ENCODE data around the gene UCP1.

The UCP1 gene, protein sequence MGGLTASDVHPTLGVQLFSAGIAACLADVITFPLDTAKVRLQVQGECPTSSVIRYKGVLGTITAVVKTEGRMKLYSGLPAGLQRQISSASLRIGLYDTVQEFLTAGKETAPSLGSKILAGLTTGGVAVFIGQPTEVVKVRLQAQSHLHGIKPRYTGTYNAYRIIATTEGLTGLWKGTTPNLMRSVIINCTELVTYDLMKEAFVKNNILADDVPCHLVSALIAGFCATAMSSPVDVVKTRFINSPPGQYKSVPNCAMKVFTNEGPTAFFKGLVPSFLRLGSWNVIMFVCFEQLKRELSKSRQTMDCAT

DNA sequence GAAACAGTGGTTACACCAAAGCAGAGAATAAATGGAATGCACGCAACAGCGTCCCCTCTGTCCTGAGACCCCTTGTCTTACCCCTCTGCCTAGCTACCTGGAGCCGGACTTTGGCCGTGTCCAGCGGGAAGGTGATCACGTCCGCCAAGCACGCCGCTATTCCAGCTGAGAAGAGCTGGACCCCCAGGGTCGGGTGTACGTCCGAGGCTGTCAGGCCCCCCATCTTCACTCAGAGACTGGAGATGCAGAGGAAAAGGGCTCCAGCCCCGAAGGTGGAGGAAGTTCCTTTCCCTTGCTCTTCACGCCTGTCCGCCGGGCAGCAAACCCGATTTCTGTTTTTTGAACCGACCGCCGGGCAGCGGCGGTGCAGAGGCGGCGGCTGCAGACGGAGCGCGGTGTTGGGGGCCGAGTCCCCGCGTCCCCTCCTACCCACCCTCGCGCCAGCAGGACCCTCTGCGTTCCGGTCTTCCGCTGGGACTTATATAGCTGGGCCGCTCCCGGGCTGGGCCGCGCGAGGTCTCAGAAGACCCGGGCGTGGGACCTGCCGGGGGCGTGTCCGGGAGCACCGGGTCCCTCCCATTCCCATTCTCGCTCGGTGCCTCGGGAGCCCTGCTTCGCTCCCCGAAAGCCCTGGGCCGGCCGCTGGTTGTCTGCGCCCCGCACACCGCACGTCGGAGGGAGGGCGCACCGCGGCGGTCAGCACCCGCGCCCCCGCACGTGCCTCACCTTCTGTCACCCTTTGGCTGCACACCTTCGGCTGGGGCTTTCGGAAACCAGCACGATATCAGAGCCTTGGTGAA, at the start of gene UCP1:
UCP1 (minus strand) TSS at position 455 of the 800 bp plus-strand sequence; CDS start at position 223, 232 bp downstream.
- no peak for DNase-seq

DNA sequence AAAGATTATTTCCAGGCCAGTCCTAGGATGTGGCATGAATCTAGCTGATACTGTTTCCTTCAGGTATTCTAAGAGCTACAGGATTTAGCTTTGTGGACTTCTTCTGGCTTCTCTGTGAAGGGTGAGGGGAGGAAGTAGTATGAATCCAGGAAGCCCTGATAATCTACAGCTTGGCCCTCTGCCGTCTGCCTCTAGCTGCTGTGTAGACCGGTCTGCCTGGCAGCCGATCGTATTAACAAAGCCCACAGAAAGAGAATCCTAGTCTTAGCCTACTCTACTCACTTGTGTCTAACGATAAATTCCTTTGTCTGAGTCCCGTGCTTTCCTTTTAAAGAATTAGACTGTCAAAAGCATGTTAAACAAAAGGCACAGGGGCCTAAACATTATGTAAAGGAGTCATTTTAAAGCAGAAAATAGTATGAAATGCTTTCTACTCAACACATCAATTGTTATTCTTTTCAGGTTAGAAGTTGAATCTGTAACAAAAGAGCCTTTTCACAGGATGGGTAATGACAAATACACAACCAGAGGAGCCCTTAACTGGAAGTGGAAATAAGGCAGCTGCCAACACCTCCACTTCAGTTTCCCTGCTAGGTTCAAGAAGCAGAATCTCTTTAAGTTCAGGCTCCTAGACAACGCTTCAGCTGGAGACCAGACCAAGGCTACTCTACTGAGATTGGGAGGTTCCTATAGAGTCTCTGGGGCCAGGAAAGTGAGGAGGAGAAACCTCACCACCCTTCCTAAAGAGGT, 48.9 kb upstream of the UCP1 start:
- DNase-seq: no peak

DNA sequence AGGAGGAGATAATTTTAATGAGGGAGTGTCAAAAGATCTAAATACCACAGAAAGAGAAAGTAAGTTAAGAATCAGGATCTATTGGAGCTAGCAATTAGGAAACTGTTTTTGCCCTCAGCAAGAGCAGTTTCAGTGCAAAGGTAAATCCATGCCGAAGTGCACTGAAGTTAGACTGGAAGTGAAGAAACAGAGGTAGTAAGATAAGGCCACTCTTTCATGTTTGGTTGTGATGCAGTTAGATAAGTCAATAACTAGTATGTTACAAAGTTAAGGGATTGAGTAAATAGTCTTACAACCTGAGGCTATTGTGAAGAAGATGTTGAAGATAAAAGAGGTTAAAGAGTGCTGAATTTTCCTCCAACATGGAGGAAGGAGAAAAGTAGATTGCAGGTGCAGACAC, 46.7 kb upstream of the UCP1 start:
- DNase-seq: no peak

DNA sequence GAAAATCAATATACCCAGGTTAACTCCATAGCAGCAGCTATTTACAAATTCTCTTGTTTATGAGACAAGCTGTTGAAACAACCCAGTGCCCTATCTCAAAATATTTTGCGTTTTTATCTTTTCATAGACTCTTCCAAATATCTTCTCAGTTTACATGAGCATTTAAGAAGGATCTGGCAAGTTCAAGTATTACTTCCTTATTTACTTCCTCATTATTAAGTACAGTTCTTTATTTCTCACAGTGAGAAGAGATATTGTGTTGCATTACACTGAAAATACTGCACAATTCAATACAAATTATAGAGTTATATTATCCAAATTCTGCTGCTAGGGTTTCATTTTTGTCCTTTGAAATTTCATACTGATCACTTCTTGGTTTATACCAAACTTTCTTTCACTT, 43.6 kb upstream of the UCP1 start:
- DNase-seq: no peak

DNA sequence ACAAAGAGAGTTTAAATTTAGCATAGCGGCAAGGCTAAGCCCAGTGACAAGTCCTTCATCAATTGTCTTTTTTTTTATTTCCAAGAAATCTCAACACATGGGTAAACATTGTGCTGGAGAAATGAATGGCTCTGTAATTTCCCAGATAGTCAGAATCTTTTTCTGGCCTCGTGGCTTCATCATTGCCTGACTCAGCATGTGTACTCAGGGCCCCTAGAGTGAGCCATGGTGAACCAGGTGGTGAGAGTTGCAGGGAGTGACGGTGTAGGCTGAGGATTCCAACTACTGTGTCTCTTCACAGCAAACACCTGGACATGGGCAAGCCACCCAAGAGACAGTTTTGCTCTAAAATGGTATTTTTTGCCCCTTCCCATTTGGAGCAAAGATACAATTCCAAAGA, 43.1 kb upstream of the UCP1 start:
- DNase-seq: no peak

DNA sequence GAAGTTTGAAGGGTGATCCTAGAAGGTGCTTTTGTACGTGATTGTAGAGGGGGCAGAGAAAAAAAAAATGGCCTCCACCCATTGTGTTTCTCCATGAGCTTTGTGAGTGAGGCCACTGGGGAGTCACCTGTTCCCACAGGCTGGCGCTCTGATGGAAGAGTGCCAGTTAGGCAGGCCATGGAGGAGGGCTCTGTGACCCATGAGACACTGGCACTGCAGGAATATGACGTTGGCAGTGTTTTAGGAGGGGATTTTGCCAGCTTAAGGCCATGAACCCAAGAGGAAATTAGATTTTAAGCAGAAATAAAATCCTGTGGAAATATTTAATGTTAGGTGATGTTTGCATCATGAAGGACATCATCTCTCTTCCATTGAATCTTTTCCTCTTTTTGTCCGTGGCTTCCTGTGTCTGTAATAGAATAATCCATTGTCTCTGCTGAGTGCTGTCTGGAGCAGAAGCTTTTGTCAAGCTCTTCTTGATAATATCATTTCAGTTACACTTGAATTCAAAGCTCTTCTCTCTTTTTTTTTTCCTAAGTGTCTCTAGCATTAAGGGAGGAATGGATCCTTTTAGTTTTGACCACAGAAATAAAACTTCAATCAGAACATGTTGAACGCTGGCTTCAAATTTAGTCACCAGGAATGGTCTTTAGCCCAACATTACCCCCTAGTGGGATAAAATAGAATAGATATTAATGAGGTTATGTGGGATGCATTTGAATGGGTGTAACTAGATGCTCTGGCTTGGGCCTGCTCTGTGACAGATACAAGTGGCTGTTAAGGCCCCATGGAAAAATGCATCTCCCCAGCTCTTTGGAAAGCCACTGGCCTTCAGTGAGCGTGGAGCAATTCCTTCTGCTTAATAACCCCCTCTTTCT, 41.0 kb upstream of the UCP1 start:
- DNase-seq: peak; percentile 5

DNA sequence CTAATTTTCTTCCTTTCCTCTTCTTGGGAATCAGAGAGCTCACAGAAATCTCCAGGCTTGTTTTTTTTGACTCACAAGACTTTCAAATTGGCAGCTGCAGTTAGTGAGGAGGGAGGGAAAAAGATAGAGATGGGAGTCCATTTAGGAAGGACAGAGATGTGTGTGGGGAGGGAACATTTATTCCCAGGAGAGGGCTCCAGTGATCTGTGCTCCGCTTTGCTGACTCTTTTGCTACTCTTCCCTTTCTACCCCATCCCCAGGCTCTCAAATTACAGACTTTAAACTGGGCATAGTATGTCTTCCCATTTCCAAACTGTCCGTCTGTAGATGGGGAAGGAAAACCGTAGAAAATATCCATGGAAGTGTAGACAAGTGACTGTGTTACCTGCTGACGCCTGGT, 39.1 kb upstream of the UCP1 start:
- no peak for DNase-seq

DNA sequence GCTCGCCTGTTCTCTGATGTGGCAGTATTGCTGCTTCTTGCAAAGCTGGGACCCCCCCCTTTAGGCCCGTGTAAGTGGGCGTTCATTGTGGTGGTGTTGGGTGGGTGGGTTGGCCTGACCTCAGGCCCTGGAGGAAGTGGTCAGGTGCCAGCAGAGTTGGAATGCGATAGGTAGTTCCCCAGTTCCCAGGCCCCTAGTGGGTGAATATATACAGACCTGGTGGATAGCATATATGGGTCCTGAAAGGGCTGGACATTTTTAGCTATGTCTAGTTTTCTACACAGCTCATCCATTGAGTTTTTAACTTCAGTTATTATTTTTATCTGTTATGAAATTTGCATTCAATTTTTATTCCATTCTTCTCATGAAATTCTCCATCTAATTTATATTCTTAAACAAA, 35.8 kb upstream of the UCP1 start:
- no peak for DNase-seq

DNA sequence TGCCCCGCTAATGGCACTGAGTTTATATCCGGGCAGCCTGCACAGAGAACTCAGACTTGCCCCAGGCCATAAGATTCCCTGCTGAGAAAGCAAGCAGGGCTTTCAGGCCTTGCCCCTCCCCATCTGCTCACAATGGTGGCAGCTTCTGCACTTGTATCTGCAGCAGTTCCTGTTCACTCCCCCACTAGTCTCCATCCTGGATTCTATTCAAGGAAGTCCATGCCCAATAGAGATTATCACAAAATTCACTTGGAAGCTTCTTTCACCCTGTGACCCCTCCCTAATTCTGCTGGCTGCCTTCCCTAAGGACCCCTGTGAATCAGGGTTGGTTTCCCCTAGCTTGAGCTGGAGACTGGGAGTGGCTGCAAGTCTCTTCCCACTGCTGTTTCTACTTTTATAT, 34.5 kb upstream of the UCP1 start:
- DNase-seq: no peak

DNA sequence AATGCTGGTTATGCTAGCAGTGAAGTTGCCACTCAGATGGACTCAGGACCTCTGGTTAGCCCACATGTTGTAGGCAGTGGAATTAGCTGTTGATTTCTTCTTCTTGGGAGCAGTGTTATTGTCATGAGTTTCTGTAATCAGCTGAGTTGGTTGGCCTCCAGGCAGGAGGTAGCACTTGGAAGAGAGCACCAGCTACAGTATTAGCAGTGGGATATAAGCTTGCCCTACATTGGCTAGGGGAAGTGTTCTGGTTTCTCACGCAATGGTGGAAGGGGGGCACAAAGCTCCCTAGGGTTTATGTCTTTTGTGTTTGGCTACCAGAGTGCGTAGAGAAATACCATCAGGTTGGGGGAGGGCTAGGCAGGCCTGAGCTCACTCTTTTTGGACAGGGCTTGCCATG, 34.0 kb upstream of the UCP1 start:
- DNase-seq: no peak

DNA sequence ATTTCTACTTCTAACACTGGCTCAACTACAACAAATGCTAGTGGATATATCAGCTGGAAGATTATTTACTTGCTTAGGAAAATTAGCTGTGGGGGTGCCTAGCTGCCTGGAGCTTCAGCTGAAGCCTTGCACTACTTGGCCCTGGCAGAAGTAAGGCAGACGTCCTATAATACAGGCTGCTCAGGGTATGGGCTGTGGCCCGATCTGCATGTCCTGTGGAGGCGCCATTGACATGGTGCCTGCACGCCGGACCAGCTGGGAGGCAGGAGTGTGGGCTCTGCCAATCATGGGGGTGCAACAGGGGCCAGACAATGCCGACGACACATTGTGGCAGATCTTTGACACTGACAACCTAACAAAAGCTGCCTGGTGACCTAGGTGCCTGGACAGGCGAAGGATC, 31.6 kb upstream of the UCP1 start:
- DNase-seq: no peak

DNA sequence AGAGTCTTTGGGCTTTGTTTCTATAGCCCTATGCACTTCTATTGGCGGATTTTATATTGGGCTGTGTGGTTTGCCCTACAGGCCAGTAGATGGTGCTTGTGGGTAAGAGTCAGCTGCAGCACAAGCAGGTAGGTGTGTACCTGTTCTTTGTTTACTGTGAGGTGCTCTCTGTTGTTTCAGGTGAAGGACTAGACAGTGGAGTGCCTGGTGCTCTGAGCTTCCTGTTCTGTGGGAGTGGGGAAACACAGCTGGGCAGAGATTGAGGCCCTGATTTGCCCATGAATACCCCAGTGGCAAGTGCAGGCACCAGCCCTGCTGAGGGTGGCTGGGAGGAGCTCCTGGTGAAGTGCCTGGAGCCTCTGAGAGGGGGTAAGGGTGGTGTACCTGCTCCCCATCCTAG, 26.3 kb upstream of the UCP1 start:
- no peak for DNase-seq

DNA sequence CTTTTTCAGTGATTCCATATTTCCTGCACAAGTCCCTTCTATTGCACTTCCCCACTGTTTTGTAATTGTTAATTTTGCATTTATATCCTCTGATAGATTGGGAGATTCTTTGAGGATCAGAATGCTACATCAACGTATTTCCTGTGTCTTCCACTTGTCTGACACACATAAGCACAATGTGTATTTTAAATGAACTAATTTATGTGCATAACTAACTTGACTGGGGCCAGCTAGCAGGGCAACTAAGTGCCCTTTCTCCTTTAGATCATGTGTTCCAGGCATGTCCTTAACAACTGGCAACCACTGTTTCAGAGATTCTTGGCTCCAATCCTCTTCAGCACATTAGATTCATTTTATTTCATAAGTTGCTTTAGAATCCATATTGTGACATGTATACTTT, 15.7 kb upstream of the UCP1 start:
- DNase-seq: no peak

DNA sequence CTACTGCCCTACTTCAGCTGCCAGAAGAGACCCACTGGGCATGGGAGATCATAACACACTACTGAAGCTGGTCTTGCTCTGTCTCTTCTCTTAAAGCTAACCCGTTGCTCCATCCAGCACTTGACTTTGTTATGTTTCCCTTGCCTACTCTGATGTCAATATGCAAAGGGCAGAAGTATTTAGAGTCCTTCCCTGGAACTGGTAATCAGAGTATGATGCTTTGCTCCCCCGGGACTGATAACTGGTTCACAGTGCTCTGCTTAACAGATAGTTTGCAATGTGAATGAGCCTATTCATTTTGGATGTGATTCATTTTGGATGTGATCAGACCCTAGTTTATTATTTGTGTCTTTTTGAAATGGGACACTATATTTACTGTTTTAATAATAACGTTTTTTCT, 12.3 kb upstream of the UCP1 start:
- no peak for DNase-seq

DNA sequence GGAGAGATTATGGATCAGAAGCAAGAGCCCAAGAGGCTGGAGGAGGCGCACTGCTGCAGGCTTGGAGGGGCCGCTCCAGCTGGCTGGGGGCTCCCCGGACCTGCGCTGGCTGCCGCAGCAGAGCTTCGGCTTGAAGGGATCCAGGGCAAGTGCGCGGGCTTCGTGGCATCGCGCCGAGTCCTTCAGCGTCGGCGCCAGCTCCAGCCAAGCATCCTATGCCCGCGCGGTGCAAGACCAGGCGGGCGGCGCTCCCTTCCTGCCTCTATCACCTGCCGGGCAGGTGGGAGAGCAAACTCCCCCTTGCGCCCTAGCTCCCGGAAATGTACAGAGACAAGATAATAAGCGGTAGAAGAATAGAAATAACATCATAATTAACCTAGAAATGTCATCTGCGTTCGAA, 10.5 kb upstream of the UCP1 start:
- no peak for DNase-seq

DNA sequence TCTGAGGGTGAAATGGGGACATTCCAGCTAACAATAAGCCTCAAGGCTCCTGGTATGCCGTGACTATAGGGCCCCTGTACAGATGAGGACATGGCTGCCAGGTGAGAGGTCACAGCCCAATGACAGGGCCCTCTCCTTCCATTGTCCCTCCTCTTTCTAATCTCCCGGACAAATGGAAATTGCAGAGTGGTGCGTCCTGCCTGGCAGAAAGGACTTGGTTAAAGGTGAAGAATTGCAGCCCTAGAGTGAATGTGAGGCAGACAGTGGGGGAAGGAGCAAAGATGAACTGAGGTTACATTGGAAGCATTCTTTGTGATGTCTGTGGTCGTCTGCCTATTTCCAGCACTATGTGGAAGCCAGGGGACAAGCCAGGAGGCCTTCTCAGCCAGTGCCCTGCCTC, 6.7 kb upstream of the UCP1 start:
- no peak for DNase-seq

DNA sequence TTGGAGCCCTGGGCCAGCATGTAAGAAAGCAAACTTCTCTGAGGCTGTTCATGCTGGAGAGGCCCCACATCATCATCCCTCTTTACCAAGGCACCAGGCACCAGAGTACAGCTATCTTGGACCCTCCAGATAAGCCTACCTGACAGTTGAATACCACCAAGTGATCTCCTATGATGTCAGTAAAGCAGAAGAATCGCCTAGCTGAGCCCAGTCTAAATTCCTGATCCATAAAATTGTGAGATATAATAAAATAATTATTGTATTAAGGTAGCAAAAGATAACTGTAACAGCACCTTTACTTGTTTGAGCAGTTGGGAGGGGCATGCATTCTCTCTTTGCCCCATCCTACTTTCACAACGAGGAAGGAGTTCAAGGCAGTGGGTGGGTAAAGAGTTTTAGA, 2.9 kb upstream of the UCP1 start:
- no peak for DNase-seq

DNA sequence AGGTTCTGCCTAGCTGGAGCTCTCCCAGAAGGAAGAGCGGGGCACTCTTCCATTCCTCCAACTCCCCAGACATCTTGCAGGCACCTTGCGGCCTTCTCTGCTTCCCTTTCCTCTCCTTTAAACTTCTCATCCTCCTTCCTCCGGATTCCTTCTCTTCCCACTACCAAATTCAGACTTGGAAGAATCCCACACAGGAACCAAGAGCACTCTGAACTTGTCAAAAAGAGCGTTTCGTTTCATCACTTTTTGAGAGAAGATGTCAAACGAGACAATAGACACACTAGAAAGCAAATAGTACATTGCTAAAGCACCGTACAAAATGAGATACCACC, 512 bp upstream of the UCP1 start:
- DNase-seq: no peak

DNA sequence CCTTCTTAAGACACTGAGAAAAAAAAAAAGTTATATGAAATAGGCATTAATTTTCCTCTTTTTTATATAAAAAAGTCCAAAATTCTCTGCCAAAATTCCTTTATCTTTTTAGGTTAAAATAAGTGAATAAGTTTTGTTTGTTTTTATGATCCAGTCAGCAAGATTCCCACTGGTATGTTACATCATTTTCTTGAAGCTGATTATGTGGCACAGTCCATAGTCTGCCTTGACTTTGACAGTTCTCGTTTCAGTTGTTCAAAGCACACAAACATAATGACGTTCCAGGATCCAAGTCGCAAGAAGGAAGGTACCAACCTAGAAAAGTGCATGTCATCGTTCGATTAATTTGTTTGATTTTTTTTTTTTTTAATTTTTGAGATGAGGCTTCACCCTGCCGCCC, 9.1 kb downstream of the UCP1 start:
- DNase-seq: no peak

DNA sequence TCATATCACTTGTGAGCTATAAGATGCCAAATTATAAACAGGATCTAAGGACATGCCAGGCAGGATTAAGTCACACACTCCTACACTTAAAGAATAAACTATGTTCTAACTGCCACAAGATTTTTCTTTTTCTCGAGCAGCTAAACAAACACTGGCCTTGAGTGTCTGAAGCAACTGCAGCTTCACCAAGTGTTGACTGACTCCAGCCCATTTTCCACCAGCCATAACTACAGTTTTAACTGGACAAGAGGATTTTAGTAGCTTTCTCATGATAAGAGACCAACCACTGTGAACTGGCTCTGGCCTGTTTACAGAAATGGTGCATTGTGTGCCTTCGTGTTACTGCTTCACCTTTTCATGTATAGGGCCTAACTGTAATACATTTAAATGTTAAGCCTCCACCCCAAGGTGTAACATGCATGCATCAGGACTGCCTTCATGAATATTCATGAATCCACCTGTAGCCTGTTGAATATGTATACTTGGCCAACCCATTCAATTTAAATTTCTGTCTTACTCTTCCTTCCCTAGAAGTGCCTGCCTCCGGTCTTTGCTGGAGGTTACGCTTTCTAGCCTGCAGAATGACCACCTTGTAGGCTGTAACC, 10.8 kb downstream of the UCP1 start:
- DNase-seq: no peak

DNA sequence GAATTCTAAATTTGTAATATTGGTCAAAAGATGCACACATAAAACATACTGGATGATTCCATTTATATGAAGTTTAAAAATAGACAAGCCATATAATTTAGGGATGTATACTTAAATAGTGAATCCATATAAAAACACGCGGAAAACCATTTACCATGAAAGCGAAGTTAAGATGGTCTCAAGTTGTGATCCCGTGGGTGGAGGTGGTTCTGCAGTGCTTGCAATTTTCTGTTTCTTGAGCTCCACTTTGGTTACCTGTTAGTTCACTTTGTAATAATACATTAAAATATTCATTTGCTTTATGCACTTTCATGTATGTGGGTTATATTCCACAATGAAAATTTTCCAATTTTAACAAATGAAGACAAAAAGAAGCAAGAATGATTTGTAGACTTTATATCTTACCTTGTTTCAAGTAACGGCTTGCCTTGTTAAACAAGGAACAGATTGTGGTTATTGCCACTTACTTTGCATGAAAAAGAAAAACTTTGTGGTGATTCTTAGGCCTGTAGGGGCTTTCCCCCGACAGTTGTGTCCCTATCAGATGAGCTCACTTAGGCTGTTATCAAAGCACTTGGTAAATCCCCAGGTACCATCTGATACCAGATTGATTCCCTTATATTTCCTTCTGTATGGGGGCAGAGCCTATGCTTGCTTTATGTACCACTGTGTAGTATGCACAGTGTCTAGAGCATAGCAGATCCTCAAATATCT, 12.2 kb downstream of the UCP1 start:
- no peak for DNase-seq

DNA sequence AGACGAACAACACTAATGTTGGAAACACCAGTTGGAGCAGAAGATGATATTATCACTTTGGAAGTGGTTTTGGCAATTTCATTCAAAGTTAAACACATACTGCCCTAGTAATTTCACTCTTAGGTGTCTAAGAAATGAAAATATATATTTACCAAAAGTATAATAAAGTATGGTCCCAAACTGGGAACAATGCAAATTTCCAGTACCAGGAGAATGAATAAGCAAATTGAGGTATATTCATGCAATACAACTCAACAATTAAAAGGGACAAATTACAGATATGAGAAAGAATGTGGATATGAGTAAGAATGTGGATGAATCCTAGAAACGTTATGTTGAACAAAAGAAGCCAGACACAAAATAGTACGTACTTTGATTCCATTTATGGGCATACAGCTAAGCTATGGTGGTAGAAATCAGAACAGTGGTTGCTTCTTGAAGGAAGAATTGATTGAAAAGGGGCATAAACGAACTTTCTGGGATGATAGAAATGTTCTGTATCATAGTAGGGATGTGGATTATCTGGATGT, 34.7 kb downstream of the UCP1 start:
- DNase-seq: no peak
